NB4 (cell line): Measurements from ENCODE around the gene KIAA1210.
A peak's percentile ranks its signal among the peaks of the same experiment; 100 is the strongest.

Source experiments
- DNase-seq: peaks from one replicate; pipeline ENCODE4 v3.0.0; 2010; ENCODE audit warnings: low read depth
- H3K4me3 ChIP-seq: one replicate; pipeline ENCODE4 v1.5.1; 2011; ENCODE audit warnings: mild to moderate bottlenecking, low read depth, low read length, moderate library complexity
- MYC ChIP-seq: IDR thresholded peaks from 2 replicates; pipeline ENCODE4 v1.6.1; 2011; ENCODE audit warnings: low read depth, low read length
- POLR2A ChIP-seq: IDR thresholded peaks from 2 replicates; pipeline ENCODE4 v1.6.1; 2011; ENCODE audit warnings: mild to moderate bottlenecking; ENCODE audit not compliant: insufficient read length; ENCODE audit errors: extremely low read depth
- TF ChIP-seq, protein P1 (sequence below): IDR thresholded peaks from 2 replicates; pipeline ENCODE4 v1.6.1; 2011; ENCODE audit warnings: low read depth, low read length
- TF ChIP-seq, protein P2 (sequence below): IDR thresholded peaks from one replicate; pipeline ENCODE4 v1.5.1; 2012; ENCODE audit warnings: low read depth, low read length

KIAA1210 gene

DNA sequence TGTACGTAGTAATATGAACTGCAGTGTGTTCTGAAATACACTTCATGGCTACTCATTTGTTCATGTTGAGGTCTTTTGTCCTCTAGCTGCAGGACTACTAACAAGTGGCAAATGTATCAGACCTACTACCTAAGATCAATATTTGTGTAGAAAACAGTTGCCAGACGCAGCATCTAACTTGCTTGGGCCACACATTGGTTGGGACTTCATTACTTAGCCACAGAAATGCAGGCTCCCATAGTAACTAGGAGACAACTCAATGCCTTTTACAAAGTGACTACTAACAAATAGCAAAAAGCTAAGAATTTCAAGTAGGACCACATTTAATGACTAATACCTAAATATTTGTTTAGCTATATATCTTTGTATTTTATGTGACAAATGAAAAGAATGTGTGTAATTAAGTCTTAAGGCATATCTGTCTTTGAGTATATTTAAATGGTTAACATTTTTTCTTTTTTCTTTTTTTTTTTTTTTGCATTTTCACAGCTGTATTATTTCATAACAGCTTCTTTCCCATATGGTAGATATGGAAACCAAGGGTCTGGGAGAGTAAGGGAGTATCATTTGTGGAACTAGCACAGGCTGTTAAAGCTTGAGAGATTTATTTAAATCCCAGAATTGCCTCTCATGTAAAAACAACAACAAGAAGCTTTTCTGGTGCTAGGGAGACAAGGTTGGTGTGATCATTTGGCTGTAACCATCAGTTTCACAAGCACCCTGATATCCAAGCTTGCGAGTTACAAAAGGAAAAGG lies 52.2 kb downstream of the KIAA1210 start:
- TF ChIP-seq, protein P1, sequence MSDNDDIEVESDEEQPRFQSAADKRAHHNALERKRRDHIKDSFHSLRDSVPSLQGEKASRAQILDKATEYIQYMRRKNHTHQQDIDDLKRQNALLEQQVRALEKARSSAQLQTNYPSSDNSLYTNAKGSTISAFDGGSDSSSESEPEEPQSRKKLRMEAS, result no peak
- TF ChIP-seq POLR2A (no peak), MYC (no peak)
- TF ChIP-seq, protein P2, sequence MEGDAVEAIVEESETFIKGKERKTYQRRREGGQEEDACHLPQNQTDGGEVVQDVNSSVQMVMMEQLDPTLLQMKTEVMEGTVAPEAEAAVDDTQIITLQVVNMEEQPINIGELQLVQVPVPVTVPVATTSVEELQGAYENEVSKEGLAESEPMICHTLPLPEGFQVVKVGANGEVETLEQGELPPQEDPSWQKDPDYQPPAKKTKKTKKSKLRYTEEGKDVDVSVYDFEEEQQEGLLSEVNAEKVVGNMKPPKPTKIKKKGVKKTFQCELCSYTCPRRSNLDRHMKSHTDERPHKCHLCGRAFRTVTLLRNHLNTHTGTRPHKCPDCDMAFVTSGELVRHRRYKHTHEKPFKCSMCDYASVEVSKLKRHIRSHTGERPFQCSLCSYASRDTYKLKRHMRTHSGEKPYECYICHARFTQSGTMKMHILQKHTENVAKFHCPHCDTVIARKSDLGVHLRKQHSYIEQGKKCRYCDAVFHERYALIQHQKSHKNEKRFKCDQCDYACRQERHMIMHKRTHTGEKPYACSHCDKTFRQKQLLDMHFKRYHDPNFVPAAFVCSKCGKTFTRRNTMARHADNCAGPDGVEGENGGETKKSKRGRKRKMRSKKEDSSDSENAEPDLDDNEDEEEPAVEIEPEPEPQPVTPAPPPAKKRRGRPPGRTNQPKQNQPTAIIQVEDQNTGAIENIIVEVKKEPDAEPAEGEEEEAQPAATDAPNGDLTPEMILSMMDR, result no peak
- no peak for DNase-seq
- H3K4me3 ChIP-seq, result no peak overlapping the region

DNA sequence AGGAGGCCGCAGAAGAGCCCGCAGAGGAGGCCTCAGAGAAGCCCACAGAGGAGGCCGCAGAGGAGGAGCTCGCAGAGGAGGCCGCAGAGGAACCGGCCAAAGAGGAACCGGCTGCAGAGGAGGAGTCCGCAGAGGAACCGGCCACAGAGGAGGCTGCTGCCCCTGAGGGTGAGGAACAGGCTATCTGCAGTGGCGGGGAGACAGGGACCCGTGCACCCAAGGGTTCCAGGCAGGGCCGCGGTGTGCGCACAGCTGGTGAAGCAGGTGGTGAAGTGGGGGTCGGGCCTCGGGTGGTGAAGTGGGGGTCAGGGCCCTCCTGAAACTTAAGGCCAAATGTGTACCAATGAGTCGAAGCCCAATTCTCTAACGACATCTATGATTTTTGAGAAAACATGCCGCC lies 53.7 kb downstream of the KIAA1210 start:
- TF ChIP-seq POLR2A, result no peak
- TF ChIP-seq, protein P1, result no peak
- TF ChIP-seq MYC, result no peak
- TF ChIP-seq, protein P2, result no peak
- no peak for DNase-seq

DNA sequence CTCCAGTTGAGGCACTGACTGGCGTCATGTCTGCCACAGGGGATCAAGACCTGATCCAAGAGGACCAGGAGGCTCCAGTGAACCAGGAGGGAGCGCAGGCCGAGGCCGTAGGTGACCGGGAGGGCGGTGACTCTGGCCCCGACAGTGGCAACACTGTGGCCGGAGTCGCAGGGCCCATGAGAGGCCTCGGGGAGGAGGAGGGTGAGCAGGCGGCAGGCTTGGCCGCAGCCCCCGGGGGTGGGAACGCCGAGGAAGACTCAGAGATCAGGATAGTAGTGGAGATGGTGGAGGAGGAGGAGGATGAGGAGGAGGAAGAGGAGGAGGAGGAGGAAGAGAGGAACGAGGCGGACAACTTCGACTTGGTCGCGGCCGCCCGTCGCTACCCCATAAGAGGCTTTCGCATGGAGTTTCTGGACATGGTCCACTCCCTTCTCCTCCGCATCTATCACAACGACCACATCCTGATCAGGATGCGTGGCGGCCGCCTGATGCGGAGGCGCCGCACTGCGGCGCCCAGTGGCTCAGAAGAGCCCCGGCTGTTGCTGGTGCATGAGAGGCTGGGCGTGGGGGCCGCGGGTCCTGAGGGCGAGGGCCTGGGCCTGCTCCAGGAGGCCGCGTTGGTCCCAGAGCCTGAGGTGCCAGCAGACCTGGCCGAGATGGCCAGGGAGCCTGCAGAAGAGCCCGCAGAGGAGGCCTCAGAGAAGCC lies 54.3 kb downstream of the KIAA1210 start:
- DNase-seq, result no peak
- TF ChIP-seq MYC (no peak), POLR2A (no peak)
- TF ChIP-seq, protein P2, result no peak
- TF ChIP-seq, protein P1, result no peak
- no peak overlapping the region for H3K4me3 ChIP-seq

More for the DNA sequence above, 53.7 kb downstream of the KIAA1210 start:
- H3K4me3 ChIP-seq, result no peak overlapping the region

DNA sequence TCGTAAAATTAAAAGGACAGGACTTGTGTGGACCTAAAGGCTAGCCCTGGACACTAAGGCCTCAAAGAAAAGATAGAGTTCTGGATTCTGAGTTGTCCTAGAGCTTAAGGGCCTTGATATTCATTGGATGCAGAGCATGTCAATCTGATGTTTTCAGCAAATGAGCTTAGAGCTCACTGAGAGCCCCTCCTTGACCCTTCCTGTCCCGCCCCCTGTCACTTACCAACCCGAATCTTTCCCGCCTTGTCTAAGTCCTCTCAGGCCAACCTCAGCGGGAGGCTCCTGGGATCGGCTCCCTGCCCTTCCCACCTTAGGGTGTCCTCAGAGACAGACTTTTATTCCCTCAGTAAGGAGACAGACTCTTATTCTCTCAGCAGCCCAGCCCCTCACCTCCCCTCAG lies 54.9 kb downstream of the KIAA1210 start, which contains the start of gene CT47C1:
CT47C1 (plus strand) TSS at position 250 of the 400 bp plus-strand sequence. CDS start 233 bp downstream, outside the sequence.
- DNase-seq, result peak; percentile 12
- no peak within 1 kb of the TSS for H3K4me3 ChIP-seq
- TF ChIP-seq MYC (no peak), POLR2A (no peak)
- TF ChIP-seq, protein P2, result no peak
- TF ChIP-seq, protein P1, result no peak

DNA sequence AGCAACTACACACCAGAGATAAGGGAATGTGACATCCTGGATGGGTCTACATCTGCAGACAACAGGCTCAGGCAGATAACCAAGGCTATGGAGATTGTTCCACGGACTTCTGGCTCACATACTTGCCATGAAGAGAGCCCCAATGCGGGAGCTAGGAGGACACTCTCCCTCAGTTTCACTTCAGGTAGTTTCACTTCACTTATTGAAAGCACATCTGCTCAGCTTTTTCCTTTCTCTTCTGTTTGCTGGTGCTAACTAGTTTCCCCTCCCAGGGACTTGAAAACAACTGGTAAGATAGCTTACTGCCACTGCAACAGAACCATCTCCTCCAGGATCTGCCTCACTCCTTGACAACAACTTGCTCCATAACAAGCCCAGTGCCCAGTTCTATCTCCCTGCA lies 56.2 kb downstream of the KIAA1210 start:
- H3K4me3 ChIP-seq, result no peak overlapping the region
- DNase-seq, result no peak
- TF ChIP-seq POLR2A, result no peak
- TF ChIP-seq, protein P1, result no peak
- TF ChIP-seq, protein P2, result no peak
- TF ChIP-seq MYC, result no peak
